GM12875 (cell line): ENCODE measurements around the gene SH3PXD2B.

Source experiments
- H3K4me3 ChIP-seq: one replicate; pipeline ENCODE4 v1.5.1; 2011; ENCODE audit warnings: low read depth, low read length, control low read depth
- TF ChIP-seq, protein P1 (sequence below): IDR thresholded peaks from 2 replicates; pipeline ENCODE4 v1.5.1; 2011; ENCODE audit warnings: low read depth, mild to moderate bottlenecking, control low read depth, inconsistent platforms, low read length, moderate library complexity, borderline replicate concordance; ENCODE audit not compliant: insufficient read depth

Gene SH3PXD2B

DNA sequence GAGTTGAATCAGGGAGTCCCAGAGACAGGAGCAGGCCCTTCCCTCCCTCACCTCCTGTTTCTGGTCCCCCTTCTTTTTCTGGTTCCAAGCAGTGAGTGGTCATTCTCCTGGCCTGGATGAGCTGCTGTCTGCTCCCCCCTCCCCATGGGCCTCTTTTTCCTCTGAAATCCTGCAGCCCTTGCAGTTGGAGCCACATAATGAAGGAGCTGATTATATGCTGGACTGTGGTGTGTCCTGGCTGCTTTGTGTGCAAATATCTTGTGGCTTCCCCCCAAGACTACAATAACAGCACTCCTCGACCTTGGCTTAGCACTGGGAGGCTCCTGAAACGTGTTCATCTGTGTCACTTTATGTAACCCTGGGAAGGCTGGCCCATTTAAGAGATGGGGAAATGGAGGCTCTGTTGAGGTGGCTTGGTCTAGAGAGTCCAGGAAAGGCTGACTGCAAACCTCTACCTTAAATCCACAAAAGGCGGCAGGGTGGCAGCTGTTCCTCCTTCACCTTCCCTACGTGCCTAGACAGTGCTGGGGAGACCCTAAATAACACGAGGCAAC, 69.2 kb downstream of the SH3PXD2B start:
- H3K4me3 ChIP-seq: no peak overlapping the region
- TF ChIP-seq, protein P1, sequence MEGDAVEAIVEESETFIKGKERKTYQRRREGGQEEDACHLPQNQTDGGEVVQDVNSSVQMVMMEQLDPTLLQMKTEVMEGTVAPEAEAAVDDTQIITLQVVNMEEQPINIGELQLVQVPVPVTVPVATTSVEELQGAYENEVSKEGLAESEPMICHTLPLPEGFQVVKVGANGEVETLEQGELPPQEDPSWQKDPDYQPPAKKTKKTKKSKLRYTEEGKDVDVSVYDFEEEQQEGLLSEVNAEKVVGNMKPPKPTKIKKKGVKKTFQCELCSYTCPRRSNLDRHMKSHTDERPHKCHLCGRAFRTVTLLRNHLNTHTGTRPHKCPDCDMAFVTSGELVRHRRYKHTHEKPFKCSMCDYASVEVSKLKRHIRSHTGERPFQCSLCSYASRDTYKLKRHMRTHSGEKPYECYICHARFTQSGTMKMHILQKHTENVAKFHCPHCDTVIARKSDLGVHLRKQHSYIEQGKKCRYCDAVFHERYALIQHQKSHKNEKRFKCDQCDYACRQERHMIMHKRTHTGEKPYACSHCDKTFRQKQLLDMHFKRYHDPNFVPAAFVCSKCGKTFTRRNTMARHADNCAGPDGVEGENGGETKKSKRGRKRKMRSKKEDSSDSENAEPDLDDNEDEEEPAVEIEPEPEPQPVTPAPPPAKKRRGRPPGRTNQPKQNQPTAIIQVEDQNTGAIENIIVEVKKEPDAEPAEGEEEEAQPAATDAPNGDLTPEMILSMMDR: no peak

DNA sequence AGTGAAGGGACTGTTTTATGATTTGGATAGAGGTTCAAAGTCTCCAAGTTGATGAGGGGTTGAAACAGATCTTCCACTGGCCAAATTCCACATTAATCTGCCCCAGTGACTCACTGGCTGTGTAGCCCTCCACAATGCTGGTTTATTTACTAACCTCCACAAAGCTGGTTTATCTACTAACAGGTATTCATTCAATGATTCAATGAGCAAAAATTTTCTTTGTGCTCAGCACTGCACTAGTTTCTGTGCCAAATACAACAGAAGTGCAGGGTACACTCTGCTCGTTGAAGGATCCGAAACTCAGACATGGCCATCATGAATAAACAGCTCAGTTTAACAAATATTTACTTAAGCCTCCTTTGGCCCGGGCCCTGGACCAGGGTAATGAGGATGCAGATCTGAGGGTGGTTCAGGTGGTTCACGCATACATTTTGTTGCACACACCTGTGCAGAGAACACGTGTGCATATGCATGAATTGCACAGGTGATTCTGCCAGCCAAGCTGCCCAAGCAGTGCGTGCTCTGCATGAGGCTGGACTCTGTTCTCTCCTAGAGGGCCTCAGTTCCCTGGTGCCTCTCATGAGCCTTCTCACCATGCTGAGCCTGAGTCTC, 71.0 kb downstream of the SH3PXD2B start:
- TF ChIP-seq, protein P1: no peak
- no peak overlapping the region for H3K4me3 ChIP-seq

DNA sequence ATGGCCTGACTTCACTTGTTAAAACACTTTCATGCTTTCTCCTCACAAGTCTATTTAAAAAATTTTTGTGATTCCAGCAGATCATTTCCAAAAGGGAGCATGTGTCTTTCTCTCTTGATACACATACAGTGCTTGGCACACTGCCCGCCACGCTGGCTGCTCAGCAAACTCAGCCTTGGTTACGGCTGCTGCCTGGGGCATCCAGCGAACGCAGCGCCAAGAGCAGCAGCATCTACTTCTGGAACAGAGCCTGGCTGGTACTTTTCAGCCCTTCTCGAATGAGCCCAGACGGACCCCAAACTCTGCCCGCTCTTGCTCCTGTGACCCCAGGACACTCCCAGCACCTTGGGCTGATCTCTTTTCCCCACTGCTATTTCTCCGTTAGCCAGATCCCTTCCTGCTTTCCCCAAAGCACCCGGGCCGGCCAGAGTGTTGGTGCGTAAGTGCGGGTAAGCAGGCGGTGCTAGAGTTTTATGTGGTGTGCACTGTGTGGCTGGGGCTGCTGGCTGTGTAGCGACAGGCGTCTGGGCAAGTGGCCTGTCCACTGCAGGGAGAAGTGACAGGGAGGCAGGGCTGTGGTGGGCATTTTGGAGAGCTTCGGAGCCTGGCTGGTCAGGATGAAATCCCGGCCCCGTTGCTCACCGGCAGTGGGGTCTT, 73.2 kb downstream of the SH3PXD2B start:
- TF ChIP-seq, protein P1: no peak
- no peak overlapping the region for H3K4me3 ChIP-seq

DNA sequence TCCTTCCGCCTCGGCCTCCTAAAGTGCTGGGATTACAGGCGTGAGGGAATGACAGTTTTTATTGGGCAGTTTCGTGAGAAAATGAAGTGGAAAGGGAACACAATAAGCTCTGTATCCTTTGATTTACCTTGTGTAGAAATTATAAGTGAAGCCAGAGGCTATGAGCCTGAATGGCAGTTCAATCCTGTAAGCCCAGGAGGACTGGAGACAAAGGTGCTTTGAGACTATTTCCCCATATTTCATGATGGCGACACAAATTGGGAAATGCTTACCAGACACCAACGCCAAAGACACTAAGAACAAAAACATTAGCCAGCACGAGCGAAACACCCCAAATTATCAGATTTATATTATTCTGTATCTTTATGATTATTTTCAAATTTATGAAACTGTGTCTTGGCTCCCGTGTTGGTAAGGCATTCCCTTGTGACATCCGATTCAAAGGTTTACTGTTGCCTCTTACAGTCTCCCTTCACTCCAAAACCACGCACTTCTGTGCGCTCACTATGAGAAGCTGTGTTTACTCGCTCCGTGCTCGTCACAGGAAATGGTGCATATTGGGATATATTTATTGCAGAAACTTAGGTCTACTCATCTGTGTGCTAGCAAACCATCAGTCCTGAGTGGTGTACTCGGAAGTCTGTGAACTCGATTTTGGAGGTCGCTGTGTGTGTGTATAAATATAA, 73.9 kb downstream of the SH3PXD2B start:
- TF ChIP-seq, protein P1: no peak
- H3K4me3 ChIP-seq: no peak overlapping the region

DNA sequence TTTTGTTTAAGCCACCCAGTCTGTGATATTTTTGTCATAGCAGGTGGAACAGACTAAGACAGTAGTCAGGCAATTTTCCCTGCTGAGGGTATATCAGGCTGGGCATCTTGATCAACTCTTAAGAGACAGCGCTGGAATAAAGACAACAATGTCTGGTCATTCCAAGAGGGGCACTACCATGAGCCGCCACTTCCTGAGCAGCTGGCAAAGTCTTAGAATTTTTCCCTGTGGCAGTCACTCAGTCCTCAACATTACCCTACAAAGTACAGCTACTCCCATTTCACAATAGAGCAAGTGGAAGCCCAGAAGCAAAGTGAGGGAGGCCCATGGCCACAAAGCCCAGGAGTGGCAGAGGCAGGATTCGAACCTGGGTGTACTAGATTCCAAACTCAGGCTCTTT, 74.8 kb downstream of the SH3PXD2B start:
- no peak overlapping the region for H3K4me3 ChIP-seq
- TF ChIP-seq, protein P1: no peak

DNA sequence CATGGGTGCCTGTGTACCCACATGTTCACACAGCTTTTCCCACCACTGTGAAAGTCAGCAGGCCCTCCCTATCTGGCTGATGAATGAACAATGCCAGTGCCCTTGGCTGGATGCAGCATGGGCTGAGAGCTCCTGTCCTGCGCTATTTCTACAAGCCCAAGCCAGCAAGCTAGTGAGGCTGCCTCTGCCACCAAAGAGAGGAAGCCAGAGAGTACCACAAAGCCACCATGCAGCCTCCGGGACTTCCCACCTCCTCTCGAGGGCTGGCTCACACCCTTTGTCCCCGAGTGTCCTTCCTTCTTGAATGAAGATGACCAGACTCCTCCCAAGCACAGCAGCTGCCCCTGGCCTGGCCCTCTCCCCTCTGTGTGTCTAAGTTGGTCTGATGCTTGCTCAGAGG, 76.5 kb downstream of the SH3PXD2B start:
- TF ChIP-seq, protein P1: no peak
- H3K4me3 ChIP-seq: no peak overlapping the region
